GM23338 (cell line): ENCODE measurements around the gene SERPINB12.

ENCODE experiments used
- CREB1 ChIP-seq: fragments of 250-450 bp; sonication (Bioruptor Pico); IDR thresholded peaks from 2 replicates; pipeline ENCODE4 v1.5.0; 2020; ENCODE audit warnings: low read depth, mild to moderate bottlenecking, moderate library complexity
- EZH2 ChIP-seq: fragments of 200-600 bp; sonication (generic); IDR thresholded peaks from one replicate; pipeline ENCODE4 v1.8.0; 2017; ENCODE audit warnings: antibody characterized with exemption, mild to moderate bottlenecking, low read depth; ENCODE audit not compliant: unreplicated experiment
- EZH2phosphoT487 ChIP-seq: fragments of 200-600 bp; sonication (generic); IDR thresholded peaks from one replicate; pipeline ENCODE4 v1.8.1; 2018; ENCODE audit warnings: antibody characterized with exemption; ENCODE audit not compliant: unreplicated experiment
- JUNB ChIP-seq: IDR thresholded peaks from one replicate; pipeline ENCODE4 v1.6.1; 2016; ENCODE audit warnings: antibody characterized with exemption; ENCODE audit not compliant: unreplicated experiment
- POLR2AphosphoS5 ChIP-seq: IDR thresholded peaks from 2 replicates; pipeline ENCODE4 v1.6.1; 2016; ENCODE audit warnings: antibody characterized with exemption, low read depth
- TF ChIP-seq, protein P1 (sequence below), 2 experiments: fragments of 200-600 bp in 1 of 2; sonication (generic) in 1 of 2; conservative IDR thresholded peaks; 2 replicates each; pipeline versions ENCODE4 v1.5.1 to v1.6.1; 2016 to 2017; ENCODE audit warnings: antibody characterized with exemption in 2 of 2, low read depth in 2 of 2, mild to moderate bottlenecking in 2 of 2, moderate library complexity in 1 of 2
- TF ChIP-seq, protein P2 (sequence below): IDR thresholded peaks from one replicate; pipeline ENCODE4 v1.6.1; 2018; ENCODE audit warnings: antibody characterized with exemption; ENCODE audit not compliant: unreplicated experiment
- TF ChIP-seq, protein P3 (sequence below): IDR thresholded peaks from 2 replicates; pipeline ENCODE4 v1.6.1; 2016; ENCODE audit warnings: antibody characterized with exemption

DNA sequence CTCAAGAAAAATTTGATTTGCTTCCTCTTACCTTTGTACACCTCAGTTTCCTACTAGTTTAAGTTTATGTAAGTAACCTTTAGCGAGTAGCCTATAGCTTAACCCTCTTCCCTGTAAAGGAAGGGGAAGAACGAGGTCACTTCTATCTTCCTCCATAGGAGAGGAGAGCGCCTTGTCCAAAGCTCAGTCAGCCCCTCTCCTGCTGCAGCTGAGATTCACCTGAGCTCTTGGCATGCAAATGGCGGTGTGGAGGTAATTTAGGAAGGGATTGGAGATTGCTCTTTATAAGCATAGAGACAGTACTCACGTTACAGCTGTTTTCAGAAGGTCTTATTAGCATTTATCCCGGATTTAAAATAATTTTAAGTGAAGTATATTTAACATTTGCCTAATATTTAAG lies 27.8 kb upstream of the SERPINB12 start:
- TF ChIP-seq, protein P1, sequence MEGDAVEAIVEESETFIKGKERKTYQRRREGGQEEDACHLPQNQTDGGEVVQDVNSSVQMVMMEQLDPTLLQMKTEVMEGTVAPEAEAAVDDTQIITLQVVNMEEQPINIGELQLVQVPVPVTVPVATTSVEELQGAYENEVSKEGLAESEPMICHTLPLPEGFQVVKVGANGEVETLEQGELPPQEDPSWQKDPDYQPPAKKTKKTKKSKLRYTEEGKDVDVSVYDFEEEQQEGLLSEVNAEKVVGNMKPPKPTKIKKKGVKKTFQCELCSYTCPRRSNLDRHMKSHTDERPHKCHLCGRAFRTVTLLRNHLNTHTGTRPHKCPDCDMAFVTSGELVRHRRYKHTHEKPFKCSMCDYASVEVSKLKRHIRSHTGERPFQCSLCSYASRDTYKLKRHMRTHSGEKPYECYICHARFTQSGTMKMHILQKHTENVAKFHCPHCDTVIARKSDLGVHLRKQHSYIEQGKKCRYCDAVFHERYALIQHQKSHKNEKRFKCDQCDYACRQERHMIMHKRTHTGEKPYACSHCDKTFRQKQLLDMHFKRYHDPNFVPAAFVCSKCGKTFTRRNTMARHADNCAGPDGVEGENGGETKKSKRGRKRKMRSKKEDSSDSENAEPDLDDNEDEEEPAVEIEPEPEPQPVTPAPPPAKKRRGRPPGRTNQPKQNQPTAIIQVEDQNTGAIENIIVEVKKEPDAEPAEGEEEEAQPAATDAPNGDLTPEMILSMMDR (conservative IDR thresholded peaks at IDR 0.05; ENCODE audit: low read depth in 2 of 2), result no peak
- no peak for TF ChIP-seq EZH2
- TF ChIP-seq POLR2AphosphoS5, result no peak
- TF ChIP-seq, protein P2, sequence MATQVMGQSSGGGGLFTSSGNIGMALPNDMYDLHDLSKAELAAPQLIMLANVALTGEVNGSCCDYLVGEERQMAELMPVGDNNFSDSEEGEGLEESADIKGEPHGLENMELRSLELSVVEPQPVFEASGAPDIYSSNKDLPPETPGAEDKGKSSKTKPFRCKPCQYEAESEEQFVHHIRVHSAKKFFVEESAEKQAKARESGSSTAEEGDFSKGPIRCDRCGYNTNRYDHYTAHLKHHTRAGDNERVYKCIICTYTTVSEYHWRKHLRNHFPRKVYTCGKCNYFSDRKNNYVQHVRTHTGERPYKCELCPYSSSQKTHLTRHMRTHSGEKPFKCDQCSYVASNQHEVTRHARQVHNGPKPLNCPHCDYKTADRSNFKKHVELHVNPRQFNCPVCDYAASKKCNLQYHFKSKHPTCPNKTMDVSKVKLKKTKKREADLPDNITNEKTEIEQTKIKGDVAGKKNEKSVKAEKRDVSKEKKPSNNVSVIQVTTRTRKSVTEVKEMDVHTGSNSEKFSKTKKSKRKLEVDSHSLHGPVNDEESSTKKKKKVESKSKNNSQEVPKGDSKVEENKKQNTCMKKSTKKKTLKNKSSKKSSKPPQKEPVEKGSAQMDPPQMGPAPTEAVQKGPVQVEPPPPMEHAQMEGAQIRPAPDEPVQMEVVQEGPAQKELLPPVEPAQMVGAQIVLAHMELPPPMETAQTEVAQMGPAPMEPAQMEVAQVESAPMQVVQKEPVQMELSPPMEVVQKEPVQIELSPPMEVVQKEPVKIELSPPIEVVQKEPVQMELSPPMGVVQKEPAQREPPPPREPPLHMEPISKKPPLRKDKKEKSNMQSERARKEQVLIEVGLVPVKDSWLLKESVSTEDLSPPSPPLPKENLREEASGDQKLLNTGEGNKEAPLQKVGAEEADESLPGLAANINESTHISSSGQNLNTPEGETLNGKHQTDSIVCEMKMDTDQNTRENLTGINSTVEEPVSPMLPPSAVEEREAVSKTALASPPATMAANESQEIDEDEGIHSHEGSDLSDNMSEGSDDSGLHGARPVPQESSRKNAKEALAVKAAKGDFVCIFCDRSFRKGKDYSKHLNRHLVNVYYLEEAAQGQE, result no peak
- TF ChIP-seq, protein P3, sequence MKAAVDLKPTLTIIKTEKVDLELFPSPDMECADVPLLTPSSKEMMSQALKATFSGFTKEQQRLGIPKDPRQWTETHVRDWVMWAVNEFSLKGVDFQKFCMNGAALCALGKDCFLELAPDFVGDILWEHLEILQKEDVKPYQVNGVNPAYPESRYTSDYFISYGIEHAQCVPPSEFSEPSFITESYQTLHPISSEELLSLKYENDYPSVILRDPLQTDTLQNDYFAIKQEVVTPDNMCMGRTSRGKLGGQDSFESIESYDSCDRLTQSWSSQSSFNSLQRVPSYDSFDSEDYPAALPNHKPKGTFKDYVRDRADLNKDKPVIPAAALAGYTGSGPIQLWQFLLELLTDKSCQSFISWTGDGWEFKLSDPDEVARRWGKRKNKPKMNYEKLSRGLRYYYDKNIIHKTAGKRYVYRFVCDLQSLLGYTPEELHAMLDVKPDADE, result no peak
- TF ChIP-seq JUNB, result no peak
- TF ChIP-seq CREB1 (CRISPR knock-in tag), result no peak
- no peak for TF ChIP-seq EZH2phosphoT487
